Measurements from ENCODE around the gene SNAPC5. TPM values are rescaled to one million over a fixed set of nuclear protein-coding genes. Genes with fewer than 3 reads are reported as not detected.
"Not testable (repeated sequence)": the region's sequence is repeated elsewhere in the genome, so short reads cannot be mapped to it uniquely, and the experiment has no call there.

The SNAPC5 gene
- total RNA-seq, 1 donor from 2014 or later: 22.2 TPM

GRCh38 chr15:66461917-66462316, 35.6 kb downstream of the SNAPC5 start:
- intact Hi-C loops (cut with micrococcal nuclease): no loop called here

- intact Hi-C loops (cut with micrococcal nuclease): not testable (repeated sequence)
Observed at GRCh38 chr15:66461294-66461693, 36.3 kb downstream of the SNAPC5 start.

GRCh38 chr15:66459818-66460615, 37.5 kb downstream of the SNAPC5 start:
- intact Hi-C loops (cut with micrococcal nuclease): no loop called here

GRCh38 chr15:66456211-66456610, 41.4 kb downstream of the SNAPC5 start:
- intact Hi-C loops (cut with micrococcal nuclease): no loop called here

- intact Hi-C loops (cut with micrococcal nuclease): no loop called here
Observed at GRCh38 chr15:66454143-66454542, 43.4 kb downstream of the SNAPC5 start.

- intact Hi-C loops (cut with micrococcal nuclease): no loop called here
Observed at GRCh38 chr15:66452971-66453580, 44.5 kb downstream of the SNAPC5 start.

- intact Hi-C loops (cut with micrococcal nuclease): no loop called here
Observed at GRCh38 chr15:66452420-66452819, 45.1 kb downstream of the SNAPC5 start.

Other genes starting within 250 kb of the SNAPC5 start
- gene MEGF11, start 244.0 kb downstream of the SNAPC5 start, total RNA-seq: 0.78 TPM in 1 of 2 replicates, not detected in the other
- 36.6 and 39.0 TPM in 2 replicates for gene DIS3L, start 204.2 kb downstream of the SNAPC5 start, total RNA-seq
- gene TIPIN, start 141.1 kb downstream of the SNAPC5 start, total RNA-seq: 25.1 and 28.8 TPM in 2 replicates
- 99.4 and 100 TPM in 2 replicates for gene MAP2K1, start 110.8 kb downstream of the SNAPC5 start, total RNA-seq
- 1,987 and 1,989 TPM in 2 replicates for gene RPL4, start 7.1 kb upstream of the SNAPC5 start, total RNA-seq
- 25.9 and 29.0 TPM in 2 replicates for gene ZWILCH, start 7.6 kb upstream of the SNAPC5 start, total RNA-seq
- not detected in 2 replicates for gene LCTL, start 68.2 kb upstream of the SNAPC5 start, total RNA-seq
- gene SMAD6, start 204.5 kb upstream of the SNAPC5 start, total RNA-seq: 0.07 and 0.37 TPM in 2 replicates